ENCODE data around the gene GARIN5B.
"Not testable (repeated sequence)": the region's sequence is repeated elsewhere in the genome, so short reads cannot be mapped to it uniquely, and the experiment has no call there.

GARIN5B gene

GRCh38 chr19:55362990-55363716 lies at the start of gene GARIN5B:
Gene GARIN5B (minus strand): TSS chr19:55363260. CDS start chr19:55363066, 194 bp downstream.
- no peak for DNase-seq

GRCh38 chr19:55410168-55410567 lies 47.1 kb upstream of the GARIN5B start:
- DNase-seq = no peak

- DNase-seq = not testable (repeated sequence)
These were observed 46.1 kb upstream of the GARIN5B start for GRCh38 chr19:55409179-55409578.

GRCh38 chr19:55408533-55408872 lies 45.4 kb upstream of the GARIN5B start:
- DNase-seq = no peak

GRCh38 chr19:55407800-55408532 lies 44.9 kb upstream of the GARIN5B start:
- peak; percentile 100 for DNase-seq

- not testable (repeated sequence) for DNase-seq
These were observed 44.4 kb upstream of the GARIN5B start, which contains the start of gene UBE2S for GRCh38 chr19:55407550-55407799. Gene UBE2S (minus strand): TSS chr19:55407788. CDS start chr19:55407589, 199 bp downstream.

GRCh38 chr19:55406826-55407549 lies 43.9 kb upstream of the GARIN5B start:
- no peak for DNase-seq

GRCh38 chr19:55406091-55406825 lies 43.2 kb upstream of the GARIN5B start:
- no peak for DNase-seq

- DNase-seq = no peak
These were observed 42.6 kb upstream of the GARIN5B start for GRCh38 chr19:55405638-55406037.

- no peak for DNase-seq
These were observed 39.4 kb upstream of the GARIN5B start for GRCh38 chr19:55402509-55402908.

GRCh38 chr19:55401390-55401789 lies 38.3 kb upstream of the GARIN5B start:
- DNase-seq = not testable (repeated sequence)

GRCh38 chr19:55400281-55401087 lies 37.4 kb upstream of the GARIN5B start:
- DNase-seq = no peak

GRCh38 chr19:55398200-55398925 lies 35.3 kb upstream of the GARIN5B start:
- DNase-seq = no peak

- DNase-seq = no peak
These were observed 30.0 kb upstream of the GARIN5B start for GRCh38 chr19:55392820-55393761.

- no peak for DNase-seq
These were observed 28.9 kb upstream of the GARIN5B start for GRCh38 chr19:55391702-55392615.

GRCh38 chr19:55391191-55391670 lies 28.2 kb upstream of the GARIN5B start:
- no peak for DNase-seq

- no peak for DNase-seq
These were observed 27.4 kb upstream of the GARIN5B start for GRCh38 chr19:55390461-55390880.

GRCh38 chr19:55389386-55390317 lies 26.6 kb upstream of the GARIN5B start:
- DNase-seq = no peak
